GM21528 (cell line): ENCODE data around the gene DHRS1.

Experiments used
- ATAC-seq: cut with Tn5 transposase; IDR thresholded peaks from one replicate; pipeline ENCODE4 v1.9.1; 2021; ENCODE audit warnings: mild to moderate bottlenecking, moderate library complexity; ENCODE audit not compliant: unreplicated experiment, low FRiP score

The DHRS1 gene

DNA sequence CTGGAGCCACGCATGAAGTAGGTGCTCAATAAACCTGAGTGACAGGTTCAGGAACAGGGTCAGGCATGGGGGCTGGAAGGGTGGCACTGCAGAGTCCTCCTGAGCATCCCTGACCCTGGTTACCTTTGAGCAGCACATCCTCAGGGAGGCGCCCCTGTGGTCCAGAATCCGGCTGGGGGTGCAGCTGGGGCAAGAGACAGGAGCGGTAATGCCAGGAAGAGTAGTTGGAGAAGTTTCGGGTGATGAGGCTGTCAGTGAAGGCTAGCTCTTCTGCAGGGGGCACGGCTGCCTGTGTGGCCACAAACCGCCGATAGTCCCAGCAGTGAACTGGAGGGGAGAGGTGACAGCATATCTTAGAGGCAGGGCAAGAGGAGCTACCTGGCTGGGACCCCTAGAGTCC, 30.2 kb downstream of the DHRS1 start:
- no peak for ATAC-seq

DNA sequence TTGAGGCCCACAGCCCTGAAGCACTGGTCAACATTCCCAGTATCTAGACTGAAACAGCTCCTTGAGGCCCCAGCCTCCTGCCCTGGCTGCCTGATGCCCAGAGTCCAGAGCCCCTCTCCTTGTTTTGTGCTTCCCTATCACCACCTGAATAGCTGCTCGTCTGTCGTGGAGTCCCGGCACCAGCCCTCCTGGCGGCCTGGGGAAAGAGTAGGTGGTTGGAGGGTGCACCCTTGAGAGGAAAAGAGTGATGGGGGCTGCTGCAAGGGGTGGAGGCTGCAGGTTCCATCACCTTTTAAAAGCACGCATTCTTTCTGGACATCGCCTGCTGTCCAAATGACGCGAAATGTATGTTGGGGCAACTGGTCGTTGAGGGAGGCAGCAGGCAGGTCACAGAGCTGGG, 31.4 kb downstream of the DHRS1 start:
- ATAC-seq: no peak

DNA sequence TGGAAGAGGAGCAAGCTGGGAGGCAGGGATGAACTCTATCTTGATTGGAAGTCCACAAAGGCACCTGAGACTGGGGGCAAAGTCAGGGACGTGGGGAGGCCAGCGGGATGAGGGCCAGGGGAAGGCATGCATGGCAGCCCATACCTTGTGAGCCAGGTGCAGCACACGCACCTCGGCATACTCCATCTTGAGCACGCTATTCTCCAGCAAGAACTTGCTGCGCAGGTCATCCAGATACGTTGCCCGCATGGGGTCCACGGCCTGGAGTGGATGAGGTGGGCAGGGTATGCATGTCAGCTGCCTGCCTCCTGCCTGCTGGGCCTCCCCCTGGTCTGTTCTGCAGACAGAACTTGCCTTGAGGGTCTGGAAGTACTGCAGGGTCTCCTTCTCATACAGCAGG, 32.1 kb downstream of the DHRS1 start:
- no peak for ATAC-seq

DNA sequence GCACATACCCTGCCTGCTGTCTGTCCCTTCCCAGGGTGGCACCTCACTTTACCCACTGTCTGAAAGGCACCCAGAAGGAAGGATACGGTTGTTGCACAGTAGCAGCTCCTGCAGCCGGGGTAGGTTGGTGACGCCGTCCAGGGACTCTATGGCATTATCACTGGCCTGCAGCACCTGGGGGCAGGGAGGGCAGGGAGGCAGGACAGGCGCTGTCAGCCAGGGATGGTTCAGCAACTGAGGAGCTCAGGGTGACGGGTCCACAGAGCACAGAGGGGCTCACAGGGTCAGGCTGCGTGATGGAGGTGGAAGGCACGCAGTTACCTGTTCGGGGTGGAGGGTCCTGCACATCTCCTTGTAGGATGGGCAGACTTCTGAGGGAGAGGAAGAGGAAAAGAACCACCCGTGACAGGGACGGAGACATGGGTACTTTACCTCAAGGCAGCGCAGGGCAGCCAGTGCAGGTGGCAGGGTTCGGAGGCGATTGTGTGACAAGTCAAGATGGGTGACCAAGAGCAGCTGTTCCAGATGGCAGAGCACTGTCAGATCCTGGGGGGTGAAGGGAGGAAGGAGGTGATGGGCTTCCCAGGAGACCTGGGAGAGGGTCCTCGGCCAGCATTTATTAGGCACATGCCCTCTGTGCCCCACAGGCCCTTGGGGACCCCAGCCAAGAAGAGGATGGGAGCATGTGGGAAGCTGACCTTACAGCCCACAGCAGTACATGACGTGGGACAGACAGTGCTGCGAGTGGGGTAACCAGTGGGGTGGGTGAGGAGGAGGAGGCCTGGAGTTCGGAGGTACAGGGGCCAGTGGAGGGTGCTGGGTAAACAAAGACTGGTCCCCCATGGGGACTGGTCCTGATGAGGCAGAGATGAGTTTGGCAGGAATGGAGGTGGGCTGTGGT, 33.0 kb downstream of the DHRS1 start:
- no peak for ATAC-seq

DNA sequence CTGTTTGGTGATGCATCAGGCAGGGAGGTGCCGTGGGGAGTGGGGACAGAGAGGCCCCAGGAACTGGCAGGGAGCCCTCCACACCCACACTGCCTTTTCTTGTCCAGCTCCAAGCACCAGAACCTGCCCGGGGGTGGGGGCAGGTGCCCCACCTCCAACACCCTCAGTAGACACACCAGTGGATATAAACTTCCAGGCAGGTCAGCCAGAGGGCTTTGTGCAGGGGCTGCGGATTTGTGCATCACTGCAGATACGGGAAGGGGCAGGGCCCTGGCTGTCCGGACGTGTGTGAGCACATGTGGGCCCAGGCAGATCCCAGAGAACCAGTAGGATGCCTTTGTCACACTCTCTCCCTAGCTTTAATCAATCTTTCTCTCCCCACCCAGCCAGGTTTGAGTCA, 35.3 kb downstream of the DHRS1 start:
- no peak for ATAC-seq

DNA sequence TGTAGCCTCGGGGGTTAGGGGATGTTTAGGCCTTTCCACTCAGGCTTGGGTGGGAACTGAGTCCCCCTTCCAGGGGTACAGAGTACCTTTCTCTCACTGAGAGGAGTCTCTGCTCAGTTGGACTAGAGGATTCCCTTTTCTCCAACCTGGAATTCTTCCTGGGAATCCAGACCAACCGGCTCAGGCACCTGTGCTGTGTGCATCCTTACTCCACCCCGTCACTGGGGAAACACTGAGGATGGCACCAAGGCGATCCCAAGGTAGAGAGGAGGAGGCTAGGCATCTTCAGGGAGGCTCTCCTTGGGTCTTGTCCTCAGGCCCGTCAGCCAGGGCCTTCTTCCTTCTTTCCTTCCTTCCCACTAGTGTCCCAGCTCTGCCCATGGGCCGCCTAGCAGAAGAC, 35.7 kb downstream of the DHRS1 start:
- no peak for ATAC-seq

DNA sequence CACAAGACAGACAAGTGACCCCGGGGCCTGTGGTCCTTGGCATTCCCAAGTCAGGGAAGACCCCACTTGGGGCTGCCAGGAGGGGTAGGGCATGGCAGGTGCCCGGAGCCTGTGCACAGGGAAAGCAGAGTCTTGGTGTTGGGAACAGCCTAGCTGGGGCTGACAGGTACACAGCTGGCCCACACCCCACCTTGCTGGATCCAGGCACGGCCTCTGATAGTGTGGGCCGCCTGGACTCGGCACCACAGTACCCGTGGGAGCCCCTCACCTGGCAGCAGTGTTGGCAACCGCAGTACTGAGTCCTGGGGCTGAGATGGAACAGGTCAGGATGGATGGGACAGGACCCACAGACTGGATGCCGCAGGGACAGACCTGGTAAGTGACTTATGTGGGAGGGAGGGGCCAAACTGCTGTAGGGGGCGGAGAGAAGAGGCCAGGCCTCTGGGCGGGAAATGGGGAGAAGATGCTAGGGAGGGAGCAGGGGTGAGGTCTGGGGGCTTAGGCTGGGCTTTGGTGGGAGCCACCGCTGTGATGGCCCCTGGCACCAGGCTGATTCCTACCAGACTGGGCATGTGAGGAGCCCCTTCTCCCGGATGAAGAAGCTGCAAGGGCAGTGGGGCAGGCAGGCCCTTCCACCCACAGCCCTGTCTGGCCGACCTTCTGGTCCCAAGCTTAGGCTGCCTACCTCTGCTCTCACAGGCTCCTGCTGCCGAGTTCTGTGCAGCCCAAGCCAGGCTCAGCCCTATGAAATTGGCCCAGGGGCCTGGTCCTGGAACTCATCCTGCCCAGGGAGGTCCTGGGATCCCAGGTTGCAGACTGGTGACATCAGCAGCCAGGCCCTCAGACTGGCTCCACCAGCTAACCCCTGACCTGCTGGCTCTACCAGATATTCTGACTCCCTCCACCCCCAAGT, 36.5 kb downstream of the DHRS1 start, which contains the start of gene TGM1:
Gene TGM1 (minus strand): TSS at position 357 of the 913 bp plus-strand sequence. CDS start 825 bp downstream, outside the sequence.
- ATAC-seq: no peak

DNA sequence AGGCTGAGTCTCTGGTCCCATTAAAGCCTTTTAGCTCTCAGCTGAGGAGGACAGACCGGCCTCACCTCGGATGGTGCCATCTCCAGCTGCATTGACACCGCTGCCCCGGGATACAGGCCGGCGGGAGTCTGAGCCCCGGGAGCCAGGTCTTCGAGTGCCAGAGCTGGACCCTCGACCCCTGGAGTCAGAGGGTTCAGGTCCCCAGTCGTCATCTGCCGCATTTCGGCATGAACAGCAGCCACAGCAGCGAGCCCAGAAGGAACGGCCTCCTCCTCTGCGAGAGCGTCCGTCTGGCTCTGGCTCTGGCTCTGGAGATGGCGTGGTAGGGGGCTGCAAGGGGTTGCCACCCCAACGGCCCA, 37.6 kb downstream of the DHRS1 start:
- no peak for ATAC-seq

DNA sequence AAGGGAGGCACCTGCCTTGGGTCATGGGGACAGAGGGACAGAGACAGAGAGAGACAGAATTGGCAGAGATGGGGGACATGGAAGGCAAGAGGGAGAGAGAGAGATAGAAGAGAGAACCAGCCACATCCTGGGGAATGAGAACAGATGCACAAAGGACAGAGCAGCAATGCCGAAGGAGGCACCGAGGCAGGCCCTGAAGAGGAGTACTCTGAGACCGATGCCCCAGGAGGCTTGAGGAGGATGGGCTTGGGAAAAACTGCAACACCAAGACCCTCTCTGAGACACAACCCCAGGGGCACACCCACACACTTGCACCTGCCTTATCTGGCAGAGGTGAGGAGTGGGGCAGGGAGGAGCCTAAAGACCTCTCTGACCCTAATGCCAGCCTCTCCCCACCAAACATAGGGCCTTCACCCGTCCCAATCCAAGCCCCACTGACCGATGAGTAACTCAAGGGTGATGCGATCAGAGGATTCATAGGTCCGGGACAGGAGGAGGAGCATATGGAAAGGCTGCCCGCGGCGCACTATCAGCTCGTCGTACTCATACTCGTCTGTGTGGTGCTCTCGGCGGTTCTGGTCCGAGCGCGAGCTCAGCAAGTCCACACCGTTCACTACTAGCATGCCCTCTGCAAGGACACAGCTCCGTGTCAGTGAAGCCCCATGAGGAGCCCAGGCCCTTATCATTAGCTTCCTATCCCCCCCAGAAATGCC, 38.2 kb downstream of the DHRS1 start:
- no peak for ATAC-seq

DNA sequence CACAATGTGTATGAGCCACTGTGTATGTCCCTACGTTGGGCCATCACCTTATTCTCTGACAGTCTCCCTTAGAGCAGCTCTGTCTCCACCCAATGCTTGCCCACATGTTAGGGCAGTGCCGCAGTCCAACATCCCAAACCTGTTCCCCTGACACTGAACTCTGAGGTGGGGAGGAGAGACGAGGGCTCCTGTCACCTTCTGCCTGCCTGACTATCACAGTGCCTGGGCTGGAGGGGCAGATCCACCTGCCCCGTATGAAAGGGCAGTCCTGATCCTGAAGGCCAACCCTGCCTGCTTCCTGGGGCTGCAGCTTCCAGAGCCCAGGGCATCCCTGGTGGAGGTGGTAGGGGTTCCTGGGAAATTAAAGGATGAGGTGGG, 38.8 kb downstream of the DHRS1 start:
- ATAC-seq: no peak

DNA sequence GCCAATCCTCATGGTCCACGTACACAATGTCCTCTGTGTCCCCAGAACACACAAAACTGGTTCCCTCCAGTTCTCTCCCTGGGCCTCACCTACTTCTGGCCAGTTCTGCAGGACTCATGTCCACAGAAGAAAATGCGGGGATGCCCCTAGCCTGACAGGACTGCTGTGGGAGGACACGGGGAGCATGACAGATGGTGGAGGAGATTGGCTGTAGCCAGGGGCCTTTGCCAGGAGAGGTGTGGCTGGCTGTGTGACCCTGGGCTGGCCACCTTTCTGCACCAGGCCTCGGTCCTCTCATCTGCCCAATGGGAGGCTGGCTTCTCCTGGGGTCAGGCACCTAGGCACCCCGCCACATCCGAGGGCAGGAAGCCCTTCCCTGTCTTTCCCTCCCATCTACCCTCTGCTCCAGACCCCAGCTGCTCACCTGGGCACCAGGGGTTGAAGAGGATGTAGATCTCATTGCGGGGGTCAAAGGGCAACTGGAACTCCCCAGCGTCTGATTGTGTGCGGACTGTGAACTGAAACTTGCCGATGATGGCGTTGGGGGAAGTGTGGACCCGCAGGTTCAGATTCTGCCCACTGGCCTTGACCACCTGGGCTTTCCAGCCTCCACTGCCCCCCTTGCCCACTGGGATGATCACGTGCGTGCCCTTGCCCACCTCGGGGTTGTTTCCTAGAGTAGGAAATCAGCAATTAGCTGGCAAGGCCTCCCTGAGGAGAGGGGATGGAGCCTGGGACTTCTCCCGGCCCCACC, 39.4 kb downstream of the DHRS1 start:
- no peak for ATAC-seq

DNA sequence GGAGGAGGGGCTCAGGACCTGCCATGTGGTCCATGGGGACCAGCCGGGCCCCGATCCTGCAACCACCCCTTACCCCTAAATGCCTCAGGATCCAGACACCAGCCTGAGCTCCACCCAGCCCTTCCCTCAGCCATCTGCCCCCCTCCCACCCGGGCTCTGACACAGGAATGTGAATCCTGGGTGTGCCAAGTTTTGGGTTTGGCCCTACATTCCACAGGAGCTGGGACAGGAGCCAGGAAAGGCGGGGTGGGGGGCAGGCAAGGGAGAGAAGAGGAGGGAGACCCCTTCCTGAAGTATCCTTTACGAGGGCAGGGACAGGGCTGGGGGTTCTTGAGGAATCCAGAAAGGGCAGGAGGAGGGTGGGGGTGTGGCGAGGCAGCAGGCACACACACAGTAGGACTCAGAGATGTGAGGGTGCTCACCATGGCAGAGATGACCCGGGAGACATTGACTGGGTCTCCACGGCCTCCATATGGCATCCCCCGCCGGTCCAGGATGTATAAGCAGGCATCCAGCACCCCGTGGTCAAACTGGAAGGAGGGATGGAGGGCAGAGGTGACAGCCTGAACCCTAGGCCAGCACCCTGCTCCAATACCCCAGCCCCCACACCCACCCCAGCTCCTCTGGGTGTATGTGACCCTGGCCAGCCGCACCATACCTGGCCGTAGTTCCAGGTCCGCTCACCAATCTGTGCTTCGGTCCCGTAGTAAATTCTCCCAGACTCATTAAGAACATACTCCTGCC, 40.1 kb downstream of the DHRS1 start:
- ATAC-seq: no peak

DNA sequence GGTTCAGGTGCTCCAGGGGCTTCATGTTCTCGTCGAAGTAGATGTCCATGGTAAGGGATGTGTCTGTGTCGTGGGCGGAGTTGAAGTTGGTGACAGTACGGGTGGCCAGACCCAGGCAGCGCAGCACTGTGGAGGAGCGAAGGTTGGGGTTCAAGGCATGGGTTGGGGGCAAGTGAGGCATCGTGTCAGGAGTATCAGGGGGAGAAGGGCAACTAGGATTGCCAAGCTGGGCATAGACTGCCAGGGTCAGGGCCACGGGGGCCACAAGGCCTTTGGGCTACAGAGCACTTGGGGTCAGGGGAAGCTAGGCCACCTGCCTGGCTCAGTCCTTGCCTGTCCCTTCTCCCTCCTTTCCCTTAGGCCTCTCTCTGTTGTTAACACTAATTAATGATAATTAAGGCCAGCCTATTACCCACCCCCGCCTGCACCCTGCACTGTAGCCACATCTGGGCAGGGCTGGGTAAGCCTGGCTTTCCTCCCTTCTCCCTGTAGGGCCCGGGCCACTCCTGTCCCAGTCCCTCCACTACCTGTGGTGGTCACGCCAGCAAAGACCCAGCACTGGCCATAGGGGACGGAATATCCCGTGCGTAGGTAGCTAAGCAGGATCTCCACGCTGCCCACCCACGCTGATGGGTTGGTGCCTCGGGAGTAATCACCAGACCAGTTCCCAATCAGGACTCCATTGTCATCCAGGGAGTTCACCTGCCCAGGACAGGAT, 40.9 kb downstream of the DHRS1 start:
- ATAC-seq: no peak

DNA sequence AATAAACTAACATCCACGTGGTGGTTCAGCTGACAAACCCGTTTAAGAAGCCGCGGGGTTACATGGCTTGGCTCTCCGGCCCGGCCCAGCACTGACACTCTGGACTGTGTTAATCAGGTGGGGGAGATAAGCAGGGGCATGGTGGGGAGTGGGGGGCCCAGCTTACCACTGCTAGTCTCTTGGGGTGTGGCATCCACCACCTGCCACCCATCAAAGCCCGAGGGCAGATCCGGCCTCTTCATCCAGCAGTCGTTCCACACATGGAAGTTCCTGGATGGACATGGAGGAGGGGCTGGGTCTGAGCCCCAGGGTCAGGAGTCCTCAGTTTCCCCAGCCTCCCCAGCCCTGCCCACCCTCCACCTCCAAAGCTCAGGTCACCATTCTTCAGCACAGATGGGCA, 41.5 kb downstream of the DHRS1 start:
- ATAC-seq: no peak

DNA sequence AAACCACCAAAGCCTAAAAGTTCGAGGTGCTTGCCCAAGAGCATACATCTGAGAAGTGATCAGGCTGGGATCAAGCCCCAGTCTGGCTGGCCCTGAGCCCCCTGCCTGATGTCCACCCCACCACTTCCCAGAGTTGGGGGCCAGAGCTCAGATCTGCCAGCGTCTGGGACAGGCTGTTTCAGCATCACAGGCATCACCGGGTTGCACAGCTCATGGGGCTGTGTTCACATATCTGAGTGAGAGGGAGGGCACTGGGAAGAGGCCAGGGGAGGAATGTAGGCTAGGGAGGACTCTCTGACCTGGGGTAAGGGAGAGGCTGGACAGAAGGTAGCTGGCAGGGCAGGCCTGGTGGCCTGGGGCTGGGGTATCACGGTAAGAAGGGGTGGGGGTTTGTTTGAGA, 42.6 kb downstream of the DHRS1 start:
- ATAC-seq: no peak

DNA sequence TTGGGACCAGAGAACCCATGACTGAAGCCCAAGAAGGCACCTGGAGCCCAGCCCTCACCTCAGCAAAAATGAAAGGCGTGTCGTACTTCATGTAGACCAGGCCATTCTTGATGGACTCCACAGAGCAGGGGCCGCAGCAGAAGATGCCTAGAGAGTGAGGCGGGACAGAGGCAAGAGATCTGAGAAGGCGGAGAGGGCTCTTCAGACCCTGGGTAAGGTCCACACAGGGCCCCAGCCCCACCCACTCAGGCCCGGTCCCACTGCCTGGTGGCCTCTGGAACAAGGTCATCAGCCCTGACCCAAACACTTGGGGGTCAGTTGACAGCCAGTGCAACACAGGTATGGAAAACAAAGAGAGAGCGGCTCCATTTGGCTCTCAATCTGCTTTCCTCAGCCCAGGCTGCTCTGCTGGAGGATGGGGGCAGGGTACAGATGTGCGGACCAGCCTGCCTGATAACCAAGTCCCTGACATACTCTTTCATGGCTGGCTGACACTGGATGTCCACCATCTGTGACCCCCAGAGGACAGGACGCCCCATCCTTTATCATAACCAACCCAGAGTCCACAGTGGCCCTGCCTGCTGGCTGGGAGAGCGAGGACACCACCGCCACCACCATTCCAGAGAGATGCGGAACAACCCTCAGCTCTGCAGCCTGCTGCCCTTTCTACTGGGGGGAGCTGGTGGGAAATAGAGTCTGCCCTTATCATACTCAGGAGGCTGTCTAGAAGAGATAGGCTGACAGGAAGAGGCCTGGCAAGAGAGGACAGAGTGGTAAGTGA, 43.5 kb downstream of the DHRS1 start:
- no peak for ATAC-seq

DNA sequence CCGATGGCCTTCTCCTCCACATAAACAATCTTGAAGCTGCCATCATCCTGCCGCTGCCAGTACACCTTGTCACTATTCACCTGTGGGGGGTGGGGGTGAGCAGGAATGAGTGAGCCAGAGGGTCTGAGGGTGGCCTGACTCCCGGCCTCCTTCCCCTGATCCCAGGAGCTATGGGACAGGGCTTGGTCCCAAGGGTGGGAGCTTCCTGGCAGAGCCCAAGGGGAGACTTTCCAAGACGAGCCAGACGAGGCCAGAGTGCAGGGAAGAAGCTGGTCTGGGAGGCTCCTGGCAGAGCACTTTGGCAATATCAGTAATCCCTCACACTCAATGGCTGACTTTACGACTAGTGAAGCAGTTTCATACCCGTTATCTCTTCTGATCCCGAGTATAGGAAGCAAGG, 44.1 kb downstream of the DHRS1 start:
- no peak for ATAC-seq
